IPS-18a (cell line): ENCODE measurements around the gene AK1.

ENCODE experiments used
- H3K27ac ChIP-seq: one replicate; pipeline ENCODE4 v1.5.1; 2013; ENCODE audit warnings: low read length
- H3K27me3 ChIP-seq: one replicate; pipeline ENCODE4 v1.6.1; 2013; ENCODE audit warnings: mild to moderate bottlenecking, low read length; ENCODE audit not compliant: control insufficient read depth, insufficient read depth
- H3K36me3 ChIP-seq: one replicate; pipeline ENCODE4 v1.6.1; 2013; ENCODE audit warnings: low read depth, low read length; ENCODE audit not compliant: control insufficient read depth
- H3K4me1 ChIP-seq: one replicate; pipeline ENCODE4 v1.6.1; 2013; ENCODE audit warnings: low read depth, low read length; ENCODE audit not compliant: control insufficient read depth
- H3K4me3 ChIP-seq: one replicate; pipeline ENCODE4 v1.5.1; 2013; ENCODE audit warnings: low read length
- H3K9ac ChIP-seq: one replicate; pipeline ENCODE4 v1.6.1; 2013; ENCODE audit warnings: mild to moderate bottlenecking, low read length, moderate library complexity
- H3K9me3 ChIP-seq: one replicate; pipeline ENCODE4 v1.6.1; 2013; ENCODE audit warnings: low read depth, low read length; ENCODE audit not compliant: control insufficient read depth

The AK1 gene

DNA sequence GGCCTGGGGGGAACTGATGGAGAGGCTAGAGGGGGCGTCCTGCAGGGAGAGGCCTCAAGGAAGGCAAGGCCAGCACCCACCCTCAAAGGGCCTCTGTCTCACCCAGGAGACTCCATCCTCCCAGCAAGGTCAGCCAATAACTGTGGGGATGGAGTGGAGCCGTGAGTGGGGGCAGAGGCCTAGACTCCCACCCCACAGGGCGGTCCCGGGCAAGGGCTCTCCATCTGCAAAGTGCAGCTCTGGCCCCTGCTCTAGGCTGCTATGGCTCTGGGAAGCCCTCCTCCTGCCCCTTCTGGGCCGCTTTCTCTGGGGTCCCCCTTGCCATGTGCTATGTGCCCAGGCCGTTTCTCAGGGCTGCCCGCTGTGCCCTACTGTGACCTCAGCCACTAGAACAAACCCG is 60.7 kb downstream of the AK1 start:
- Histone ChIP-seq H3K4me3 (no peak overlapping the region), H3K27ac (no peak overlapping the region), H3K9ac (no peak overlapping the region), H3K9me3 (no peaks in the 10 kb centered on the region), H3K27me3 (no peaks in the 10 kb centered on the region), H3K4me1 (no peaks in the 10 kb centered on the region), H3K36me3 (peaks cover 17% of the 10 kb centered on the region)
